ENCODE data around the gene SERPINA5.

DNA sequence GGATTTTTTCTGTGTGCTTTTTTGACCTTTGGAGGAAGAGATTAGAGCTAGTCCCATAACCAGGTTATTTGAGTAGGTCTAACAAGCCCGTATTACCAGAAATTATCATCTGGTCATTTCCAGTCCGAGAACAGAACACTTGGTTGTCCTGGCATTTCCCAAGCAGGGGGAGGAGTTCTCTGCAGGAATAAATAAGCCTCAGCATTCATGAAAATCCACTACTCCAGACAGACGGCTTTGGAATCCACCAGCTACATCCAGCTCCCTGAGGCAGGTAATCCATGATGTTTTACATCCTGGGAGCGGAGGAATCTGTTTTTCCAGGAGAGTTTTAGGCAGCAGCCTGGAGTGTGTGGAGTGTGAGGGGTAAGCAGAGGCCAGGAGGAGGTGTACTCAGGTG, 30.9 kb downstream of the SERPINA5 start, which contains the start of gene SERPINA3:
- TF ChIP-seq NANOG (IDR thresholded peaks at IDR 0.05; ENCODE audit: insufficient read depth, low read depth, low read length, poor library complexity, severe bottlenecking) (no peak), EZH2 (IDR thresholded peaks at IDR 0.05; ENCODE audit: low read depth, low read length, severe bottlenecking) (no peak), POLR2A (IDR thresholded peaks at IDR 0.05; ENCODE audit: control extremely low read depth in 1 of 2, low read depth in 2 of 2, low read length in 2 of 2) (no peak), POLR2AphosphoS5 (IDR thresholded peaks at IDR 0.05; ENCODE audit: low read depth, low read length) (no peak), TAF1 (IDR thresholded peaks at IDR 0.05; ENCODE audit: low read depth, low read length) (no peak), YY1 (IDR thresholded peaks at IDR 0.05; ENCODE audit: low read depth, low read length) (no peak), BRCA1 (IDR thresholded peaks at IDR 0.05; ENCODE audit: low read depth, low read length) (no peak), RAD21 (IDR thresholded peaks at IDR 0.05 in 1 of 2, conservative IDR thresholded peaks at IDR 0.05 in 1 of 2; ENCODE audit: low read depth in 2 of 2, low read length in 2 of 2) (no peak), KDM1A (IDR thresholded peaks at IDR 0.05; ENCODE audit: borderline replicate concordance, low read length) (no peak), GABPA (IDR thresholded peaks at IDR 0.05; ENCODE audit: borderline replicate concordance, insufficient read depth, low read length) (no peak)
- TF ChIP-seq, protein P1, sequence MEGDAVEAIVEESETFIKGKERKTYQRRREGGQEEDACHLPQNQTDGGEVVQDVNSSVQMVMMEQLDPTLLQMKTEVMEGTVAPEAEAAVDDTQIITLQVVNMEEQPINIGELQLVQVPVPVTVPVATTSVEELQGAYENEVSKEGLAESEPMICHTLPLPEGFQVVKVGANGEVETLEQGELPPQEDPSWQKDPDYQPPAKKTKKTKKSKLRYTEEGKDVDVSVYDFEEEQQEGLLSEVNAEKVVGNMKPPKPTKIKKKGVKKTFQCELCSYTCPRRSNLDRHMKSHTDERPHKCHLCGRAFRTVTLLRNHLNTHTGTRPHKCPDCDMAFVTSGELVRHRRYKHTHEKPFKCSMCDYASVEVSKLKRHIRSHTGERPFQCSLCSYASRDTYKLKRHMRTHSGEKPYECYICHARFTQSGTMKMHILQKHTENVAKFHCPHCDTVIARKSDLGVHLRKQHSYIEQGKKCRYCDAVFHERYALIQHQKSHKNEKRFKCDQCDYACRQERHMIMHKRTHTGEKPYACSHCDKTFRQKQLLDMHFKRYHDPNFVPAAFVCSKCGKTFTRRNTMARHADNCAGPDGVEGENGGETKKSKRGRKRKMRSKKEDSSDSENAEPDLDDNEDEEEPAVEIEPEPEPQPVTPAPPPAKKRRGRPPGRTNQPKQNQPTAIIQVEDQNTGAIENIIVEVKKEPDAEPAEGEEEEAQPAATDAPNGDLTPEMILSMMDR (IDR thresholded peaks at IDR 0.05; ENCODE audit: control extremely low read depth in 1 of 3, insufficient read depth in 1 of 3, low read depth in 1 of 3, low read length in 3 of 3): no peak
- TF ChIP-seq, protein P2, sequence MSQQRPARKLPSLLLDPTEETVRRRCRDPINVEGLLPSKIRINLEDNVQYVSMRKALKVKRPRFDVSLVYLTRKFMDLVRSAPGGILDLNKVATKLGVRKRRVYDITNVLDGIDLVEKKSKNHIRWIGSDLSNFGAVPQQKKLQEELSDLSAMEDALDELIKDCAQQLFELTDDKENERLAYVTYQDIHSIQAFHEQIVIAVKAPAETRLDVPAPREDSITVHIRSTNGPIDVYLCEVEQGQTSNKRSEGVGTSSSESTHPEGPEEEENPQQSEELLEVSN (IDR thresholded peaks at IDR 0.05): no peak
- TF ChIP-seq, protein P3, sequence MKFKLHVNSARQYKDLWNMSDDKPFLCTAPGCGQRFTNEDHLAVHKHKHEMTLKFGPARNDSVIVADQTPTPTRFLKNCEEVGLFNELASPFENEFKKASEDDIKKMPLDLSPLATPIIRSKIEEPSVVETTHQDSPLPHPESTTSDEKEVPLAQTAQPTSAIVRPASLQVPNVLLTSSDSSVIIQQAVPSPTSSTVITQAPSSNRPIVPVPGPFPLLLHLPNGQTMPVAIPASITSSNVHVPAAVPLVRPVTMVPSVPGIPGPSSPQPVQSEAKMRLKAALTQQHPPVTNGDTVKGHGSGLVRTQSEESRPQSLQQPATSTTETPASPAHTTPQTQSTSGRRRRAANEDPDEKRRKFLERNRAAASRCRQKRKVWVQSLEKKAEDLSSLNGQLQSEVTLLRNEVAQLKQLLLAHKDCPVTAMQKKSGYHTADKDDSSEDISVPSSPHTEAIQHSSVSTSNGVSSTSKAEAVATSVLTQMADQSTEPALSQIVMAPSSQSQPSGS (IDR thresholded peaks at IDR 0.05; ENCODE audit: low read length): no peak

Data from H1 (cell line).